Stimulated activated CD8-positive, alpha-beta memory T cell treated with anti-CD3 and anti-CD28 coated beads, Interleukin-15, amount 100 ng/mL, for 48 hours (primary cell): Measurements from ENCODE around the gene SMARCA4.
"Not testable (repeated sequence)": the region's sequence is repeated elsewhere in the genome, so short reads cannot be mapped to it uniquely, and the experiment has no call there.

Experiments
- DNase-seq, 2 donors: peaks; one replicate each; pipeline ENCODE4 v3.0.0-alpha.2; 2020; ENCODE audit warnings: low read depth in 2 of 2

Gene SMARCA4

GRCh38 chr19:10976131-10976892 is 15.5 kb downstream of the SMARCA4 start:
- no peak for DNase-seq

- DNase-seq: no peak
These were observed 16.9 kb downstream of the SMARCA4 start for GRCh38 chr19:10977742-10978092.

DNA sequence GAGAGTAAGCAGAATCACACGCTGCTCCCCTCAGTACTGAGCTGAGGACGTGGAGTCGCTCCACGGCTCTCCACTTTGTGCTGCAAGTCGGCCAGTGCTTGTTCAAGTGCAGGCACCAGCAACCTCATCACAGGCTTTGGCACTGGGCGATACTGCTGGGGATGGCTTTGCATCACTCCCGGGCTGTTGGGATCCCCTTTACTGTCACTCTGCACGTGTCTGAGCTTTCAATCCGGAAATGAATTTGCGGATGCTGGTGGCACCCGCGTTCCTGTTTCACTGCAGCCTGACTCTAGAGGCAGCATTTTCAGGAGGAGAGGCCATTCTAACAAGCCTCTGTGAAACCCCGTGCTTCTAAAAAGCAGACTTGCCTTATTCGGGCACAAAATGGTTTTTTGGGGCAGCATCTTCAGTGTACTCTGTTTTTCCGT is 19.1 kb downstream of the SMARCA4 start:
- DNase-seq: no peak

- no peak for DNase-seq
These were observed 20.5 kb downstream of the SMARCA4 start for GRCh38 chr19:10981252-10981895.

DNA sequence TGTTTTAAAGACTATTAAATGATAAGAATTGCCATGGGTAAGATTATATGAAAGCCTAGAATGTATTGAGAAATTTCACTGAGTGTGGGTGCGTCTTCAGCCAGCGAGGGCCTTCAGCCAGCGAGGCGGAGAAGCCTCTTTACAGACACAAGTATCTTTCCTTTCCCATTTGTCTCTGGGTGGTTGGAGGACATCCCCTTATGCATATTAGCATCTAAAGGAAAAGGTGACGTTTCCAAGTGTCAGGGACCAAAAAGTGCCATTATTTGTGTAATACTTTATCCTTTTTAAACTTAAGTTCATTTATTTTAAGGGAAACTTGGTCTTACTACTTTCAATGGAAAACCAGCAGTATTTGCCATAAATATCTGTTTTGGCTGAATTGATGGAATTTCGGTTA is 22.2 kb downstream of the SMARCA4 start:
- DNase-seq: no peak

DNA sequence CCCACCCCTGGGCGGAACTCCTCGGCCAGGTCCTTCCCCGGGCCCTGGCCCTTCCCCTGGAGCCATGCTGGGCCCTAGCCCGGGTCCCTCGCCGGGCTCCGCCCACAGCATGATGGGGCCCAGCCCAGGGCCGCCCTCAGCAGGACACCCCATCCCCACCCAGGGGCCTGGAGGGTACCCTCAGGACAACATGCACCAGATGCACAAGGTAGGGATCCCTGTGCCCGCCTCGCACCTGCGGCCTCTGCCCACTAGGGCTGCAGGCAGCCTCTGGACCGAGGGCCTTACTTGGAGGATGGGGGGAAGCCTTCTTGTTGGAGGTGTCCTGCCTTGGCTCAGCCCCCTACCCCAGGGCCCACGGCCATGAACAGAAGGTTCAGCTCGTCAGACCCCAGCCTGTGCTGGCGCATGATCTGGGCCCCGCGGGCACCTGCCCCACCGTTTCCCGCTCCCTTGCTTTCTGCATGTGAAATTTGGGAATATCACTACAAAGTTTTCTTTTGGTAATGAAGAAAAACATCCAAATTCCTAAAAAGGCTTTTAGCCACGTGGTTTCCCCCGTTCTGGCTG is 23.4 kb downstream of the SMARCA4 start:
- no peak for DNase-seq

DNA sequence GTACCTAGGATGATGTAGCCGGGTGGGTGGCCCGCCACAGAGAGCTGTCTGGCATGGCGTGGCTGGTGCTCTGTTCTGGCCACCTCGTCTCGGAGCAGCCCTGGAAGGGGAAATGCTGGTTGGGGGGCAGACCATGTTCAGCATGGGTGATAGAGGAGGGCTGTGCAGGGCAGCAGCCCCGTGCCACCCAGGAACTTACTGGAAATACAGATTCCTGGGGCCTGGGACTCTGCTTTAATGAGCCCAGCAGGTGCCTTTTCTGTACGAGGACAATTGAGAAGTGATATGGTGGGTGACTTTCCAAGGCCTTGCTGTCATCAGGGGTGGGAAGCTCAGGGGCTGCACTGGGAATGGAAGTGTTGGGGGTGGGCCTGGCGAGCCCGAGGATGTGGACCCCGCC is 24.7 kb downstream of the SMARCA4 start:
- DNase-seq: no peak

GRCh38 chr19:10986301-10987127 is 25.7 kb downstream of the SMARCA4 start:
- DNase-seq: no peak

- no peak for DNase-seq
These were observed 26.9 kb downstream of the SMARCA4 start for GRCh38 chr19:10987571-10988297.

- no peak for DNase-seq
These were observed 27.6 kb downstream of the SMARCA4 start for GRCh38 chr19:10988380-10988779.

DNA sequence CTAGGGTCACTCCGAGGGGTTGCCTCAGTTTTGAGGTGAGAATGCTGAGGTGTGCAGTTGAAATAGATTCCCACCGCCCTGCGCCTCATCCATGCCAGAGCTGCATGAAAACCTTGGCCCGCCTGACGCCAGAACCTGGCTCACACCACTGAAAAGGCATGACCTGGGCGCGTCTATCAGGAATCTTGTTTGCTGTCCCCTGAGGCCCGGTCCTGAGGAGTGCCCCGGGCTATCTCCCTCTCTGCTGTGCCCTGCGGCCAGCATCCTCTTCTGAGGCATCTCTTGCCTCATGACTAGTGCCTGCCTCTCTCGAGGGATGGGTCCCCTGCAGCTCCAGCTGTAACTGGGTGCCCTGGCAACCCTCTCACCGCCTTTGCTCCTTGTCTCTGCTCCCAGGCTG is 28.1 kb downstream of the SMARCA4 start:
- no peak for DNase-seq

DNA sequence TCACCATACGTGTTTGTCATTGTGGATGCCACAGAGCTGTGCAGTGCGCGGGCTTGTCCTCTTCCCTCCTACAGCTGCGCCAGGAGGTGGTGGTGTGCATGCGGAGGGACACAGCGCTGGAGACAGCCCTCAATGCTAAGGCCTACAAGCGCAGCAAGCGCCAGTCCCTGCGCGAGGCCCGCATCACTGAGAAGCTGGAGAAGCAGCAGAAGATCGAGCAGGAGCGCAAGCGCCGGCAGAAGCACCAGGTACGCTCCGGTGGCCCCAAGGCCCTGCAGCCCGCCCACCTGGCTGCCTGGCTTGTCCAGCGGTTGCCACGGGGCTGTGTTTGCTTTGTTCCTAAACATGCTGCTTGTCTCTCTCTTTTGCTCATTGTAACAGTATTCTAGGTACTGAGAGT is 30.2 kb downstream of the SMARCA4 start:
- no peak for DNase-seq

GRCh38 chr19:10991521-10992081 is 30.8 kb downstream of the SMARCA4 start:
- no peak for DNase-seq

- not testable (repeated sequence) for DNase-seq
These were observed 31.3 kb downstream of the SMARCA4 start for GRCh38 chr19:10992174-10992573.

- no peak for DNase-seq
These were observed 35.2 kb downstream of the SMARCA4 start for GRCh38 chr19:10995926-10996600.

GRCh38 chr19:10998045-10998533 is 37.3 kb downstream of the SMARCA4 start:
- DNase-seq: no peak

- DNase-seq: no peak
These were observed 37.8 kb downstream of the SMARCA4 start for GRCh38 chr19:10998666-10999065.

GRCh38 chr19:11005521-11005920 is 44.7 kb downstream of the SMARCA4 start:
- no peak for DNase-seq

DNA sequence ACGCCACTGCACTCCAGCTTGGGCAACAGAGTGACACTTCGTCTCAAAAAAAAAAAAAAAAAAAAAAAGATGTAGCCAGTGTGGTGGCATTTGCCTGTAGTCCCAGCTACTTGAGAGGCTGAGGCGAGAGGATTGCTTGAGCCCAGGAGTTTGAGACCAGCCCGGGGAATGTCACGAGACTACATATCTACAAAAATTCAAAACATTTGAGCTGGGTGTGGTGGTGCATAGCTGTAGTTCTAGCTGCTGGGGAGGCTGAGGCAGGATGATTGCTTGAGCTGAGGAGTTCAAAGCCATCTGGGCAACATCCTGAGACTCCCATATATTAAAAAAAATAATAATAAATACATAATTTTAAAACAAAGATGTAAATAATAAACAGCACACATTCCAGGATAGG is 46.6 kb downstream of the SMARCA4 start:
- DNase-seq: no peak

GRCh38 chr19:11007962-11008532 is 47.2 kb downstream of the SMARCA4 start:
- DNase-seq: no peak
